Stomach (tissue), 9 donors: Measurements from ENCODE around the gene FRMD5. TPM values are rescaled to one million over a fixed set of nuclear protein-coding genes. Genes with fewer than 3 reads are reported as not detected.
"Not testable (repeated sequence)": the region's sequence is repeated elsewhere in the genome, so short reads cannot be mapped to it uniquely, and the experiment has no call there.

Experiments used
- DNase-seq, 2 donors: peaks; one replicate each; pipeline versions ENCODE4 v3.0.0 to v3.0.0-alpha.2; 2013 to 2019
- H3K27ac ChIP-seq, 5 donors: fragments of 200-600 bp in 4 of 5; sonication (generic) in 4 of 5; one replicate each; pipeline ENCODE4 v1.5.1; 2013 to 2019; ENCODE audit warnings: mild to moderate bottlenecking in 1 of 5, moderate library complexity in 1 of 5
- H3K27me3 ChIP-seq, 3 donors: fragments of 200-600 bp; sonication (generic); one replicate each; pipeline ENCODE4 v1.5.1; 2017 to 2019; ENCODE audit warnings: mixed run types in 1 of 3
- H3K36me3 ChIP-seq, 4 donors: fragments of 200-600 bp; sonication (generic); 1 replicate in 3 of 4; 2 replicates in 1 of 4; pipeline ENCODE4 v1.5.1; 2016 to 2019
- H3K4me1 ChIP-seq, 4 donors: fragments of 200-600 bp; sonication (generic); one replicate each; pipeline ENCODE4 v1.5.1; 2016 to 2019
- H3K4me3 ChIP-seq, 4 donors: fragments of 200-600 bp; sonication (generic) in 3 of 4; one replicate each; pipeline ENCODE4 v1.5.1; 2016 to 2019; ENCODE audit warnings: mild to moderate bottlenecking in 1 of 4
- H3K9me3 ChIP-seq, 4 donors: fragments of 200-600 bp; sonication (generic); one replicate each; pipeline ENCODE4 v1.5.1; 2016 to 2019
- EP300 ChIP-seq: sonication (generic); formaldehyde crosslinking; IDR thresholded peaks from one replicate; pipeline ENCODE4 v1.6.1; 2017; ENCODE audit warnings: antibody characterized with exemption
- POLR2A ChIP-seq, 4 donors: fragments of 450-650 bp; IDR thresholded peaks; one replicate each; pipeline ENCODE4 v1.6.1; 2016; ENCODE audit warnings: antibody characterized with exemption in 4 of 4, control low read depth in 2 of 4, mild to moderate bottlenecking in 1 of 4, moderate library complexity in 1 of 4
- POLR2AphosphoS5 ChIP-seq, 3 donors: sonication (generic); formaldehyde crosslinking; IDR thresholded peaks; one replicate each; pipeline ENCODE4 v1.6.1; 2016; ENCODE audit warnings: antibody characterized with exemption in 3 of 3
- WGBS, 5 donors: extraction: QIAGEN DNeasy Blood & Tissue Kit in 3 of 5; methylation state at CpG; one replicate each; pipeline versions ENCODE4 v1.1.5 to v1.1.7; 2013 to 2018; 5-methylcytosine and 5-hydroxymethylcytosine counted together
- intact Hi-C: fragments of 100-400 bp; cut with DNase I; formaldehyde crosslinking; loops from one replicate; pipeline ENCODE4 v1.15.1; 2023; ENCODE audit warnings: low total_unique reads
- polyA plus RNA-seq, 3 donors: library from polyadenylated mRNA; stranded (reverse); fragments of 200-250 nt; gene quantifications; one replicate each; pipeline ENCODE4 v1.2.3, GENCODE V29; 2013
- total RNA-seq, 5 donors: library from RNA; depleted of rRNA; stranded (reverse); fragments of >200 nt; gene quantifications; one replicate each; pipeline versions ENCODE4 v1.1.0 to v1.2.3, GENCODE V29; 2014 to 2016
- TF ChIP-seq, protein P1 (sequence below), 7 experiments: fragments of 450-650 bp in 4 of 7; fragments of 200-600 bp in 3 of 7; sonication (generic) in 3 of 7; IDR thresholded peaks; one replicate each; pipeline ENCODE4 v1.5.1; 2016 to 2019; ENCODE audit warnings: antibody characterized with exemption in 7 of 7, control low read depth in 2 of 7, mild to moderate bottlenecking in 1 of 7
- donor health status: healthy with polysubstance abuse.
- donor health status: Bipolar disorder and iron deficiency.
- donor health status: healthy.

The FRMD5 gene
- total and polyA plus RNA-seq, 8 donors, result 0.40 to 13.0 (median 2.5) TPM

DNA sequence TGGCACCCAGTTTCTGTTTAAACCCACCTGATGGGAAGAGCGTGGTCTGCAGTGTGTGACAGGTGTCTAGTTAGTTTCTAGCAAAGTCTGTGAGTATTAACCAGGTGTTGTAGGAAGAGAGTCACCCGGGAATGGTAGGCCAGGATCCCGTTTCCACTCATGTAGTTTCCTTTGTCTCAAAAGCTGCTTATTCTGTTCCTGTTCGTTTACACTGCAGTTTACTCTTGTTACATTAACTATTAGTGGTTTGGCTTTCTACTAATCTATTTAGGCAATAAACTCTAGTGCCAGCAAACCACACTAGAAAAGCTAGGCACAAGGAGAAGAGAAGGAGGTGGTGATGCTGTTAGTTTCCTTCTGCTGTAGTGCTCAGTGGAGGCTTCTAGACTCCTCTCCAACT is 335.5 kb downstream of the FRMD5 start:
- DNase-seq, result no peak
- intact Hi-C loops, result no loop called here
- peaks cover 9 to 62% (median 58%) of the 10 kb centered on the region in 4 donors for H3K36me3 ChIP-seq
- no peak for TF ChIP-seq EP300
- no peak for TF ChIP-seq POLR2A (IDR thresholded peaks at IDR 0.05)
- TF ChIP-seq, protein P1, sequence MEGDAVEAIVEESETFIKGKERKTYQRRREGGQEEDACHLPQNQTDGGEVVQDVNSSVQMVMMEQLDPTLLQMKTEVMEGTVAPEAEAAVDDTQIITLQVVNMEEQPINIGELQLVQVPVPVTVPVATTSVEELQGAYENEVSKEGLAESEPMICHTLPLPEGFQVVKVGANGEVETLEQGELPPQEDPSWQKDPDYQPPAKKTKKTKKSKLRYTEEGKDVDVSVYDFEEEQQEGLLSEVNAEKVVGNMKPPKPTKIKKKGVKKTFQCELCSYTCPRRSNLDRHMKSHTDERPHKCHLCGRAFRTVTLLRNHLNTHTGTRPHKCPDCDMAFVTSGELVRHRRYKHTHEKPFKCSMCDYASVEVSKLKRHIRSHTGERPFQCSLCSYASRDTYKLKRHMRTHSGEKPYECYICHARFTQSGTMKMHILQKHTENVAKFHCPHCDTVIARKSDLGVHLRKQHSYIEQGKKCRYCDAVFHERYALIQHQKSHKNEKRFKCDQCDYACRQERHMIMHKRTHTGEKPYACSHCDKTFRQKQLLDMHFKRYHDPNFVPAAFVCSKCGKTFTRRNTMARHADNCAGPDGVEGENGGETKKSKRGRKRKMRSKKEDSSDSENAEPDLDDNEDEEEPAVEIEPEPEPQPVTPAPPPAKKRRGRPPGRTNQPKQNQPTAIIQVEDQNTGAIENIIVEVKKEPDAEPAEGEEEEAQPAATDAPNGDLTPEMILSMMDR (IDR thresholded peaks at IDR 0.05), result no peak
- TF ChIP-seq POLR2AphosphoS5 (IDR thresholded peaks at IDR 0.05), result no peak
- no peaks in the 10 kb centered on the region for H3K27me3 ChIP-seq
- H3K4me3 ChIP-seq, result no peak overlapping the region
- no peaks in the 10 kb centered on the region for H3K9me3 ChIP-seq
- WGBS, 5 donors, result 39 to 65% (median 57%) methylated on average over 4 of the region's 4 CpGs
- H3K4me1 ChIP-seq, result no peaks in the 10 kb centered on the region
- no peak overlapping the region for H3K27ac ChIP-seq

DNA sequence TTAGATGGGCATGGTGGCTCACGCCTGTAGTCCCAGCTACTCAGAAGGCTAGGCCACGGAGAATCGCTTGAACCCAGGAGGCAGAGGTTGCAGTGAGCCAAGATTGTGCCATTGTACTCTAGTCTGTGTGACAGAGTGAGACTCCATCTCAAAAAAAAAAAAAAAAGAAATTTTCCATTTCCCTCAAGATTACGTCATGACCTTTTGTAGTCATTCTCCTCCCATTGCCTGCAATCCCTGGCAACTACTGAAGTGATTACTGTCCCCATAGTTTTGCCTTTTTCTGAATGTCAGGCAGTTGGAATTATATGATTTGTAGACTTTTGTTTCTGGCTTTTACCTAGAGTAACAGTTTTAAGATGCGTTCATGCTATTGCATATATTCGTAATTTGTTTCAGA is 340.3 kb downstream of the FRMD5 start:
- no peaks in the 10 kb centered on the region for H3K9me3 ChIP-seq
- no peaks in the 10 kb centered on the region for H3K4me1 ChIP-seq
- 90 to 96% (median 94%) methylated on average over 6 of the region's 6 CpGs for WGBS, 5 donors
- DNase-seq, result no peak
- H3K27me3 ChIP-seq, result no peaks in the 10 kb centered on the region
- peaks cover 8 to 65% (median 56%) of the 10 kb centered on the region in 4 donors for H3K36me3 ChIP-seq
- H3K4me3 ChIP-seq, result no peak overlapping the region
- intact Hi-C loops, result no loop called here
- no peak overlapping the region for H3K27ac ChIP-seq
- TF ChIP-seq EP300 (no peak), POLR2AphosphoS5 (IDR thresholded peaks at IDR 0.05) (no peak), POLR2A (IDR thresholded peaks at IDR 0.05) (no peak)
- TF ChIP-seq, protein P1 (IDR thresholded peaks at IDR 0.05), result no peak

DNA sequence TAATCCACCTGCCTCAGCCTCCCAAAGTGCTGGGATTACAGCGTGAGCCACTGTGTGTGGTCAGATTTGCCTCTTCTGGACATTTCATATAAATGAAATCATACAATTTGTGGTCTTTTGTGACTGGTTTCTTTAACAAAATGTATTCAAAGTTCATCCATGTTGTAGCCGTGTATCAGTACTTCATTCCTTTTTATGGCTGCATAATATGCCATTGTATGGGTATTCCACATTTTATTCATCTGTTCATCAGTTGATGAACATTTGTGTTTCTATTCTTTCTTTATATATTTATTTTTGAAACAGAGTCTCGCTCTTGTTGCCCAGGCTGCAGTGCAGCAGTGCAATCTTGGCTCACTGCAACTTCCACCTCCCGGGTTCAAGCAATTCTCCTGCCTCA is 342.5 kb downstream of the FRMD5 start:
- H3K4me1 ChIP-seq, result no peaks in the 10 kb centered on the region
- intact Hi-C loops, result no loop called here
- H3K27ac ChIP-seq, result no peak overlapping the region
- 97 to 100% (median 98%) methylated on average over 4 of the region's 4 CpGs for WGBS, 5 donors
- peaks cover 9 to 56% (median 38%) of the 10 kb centered on the region in 4 donors for H3K36me3 ChIP-seq
- TF ChIP-seq EP300, result no peak
- H3K9me3 ChIP-seq, result no peaks in the 10 kb centered on the region
- H3K27me3 ChIP-seq, result no peaks in the 10 kb centered on the region
- DNase-seq, result no peak
- H3K4me3 ChIP-seq, result no peak overlapping the region

DNA sequence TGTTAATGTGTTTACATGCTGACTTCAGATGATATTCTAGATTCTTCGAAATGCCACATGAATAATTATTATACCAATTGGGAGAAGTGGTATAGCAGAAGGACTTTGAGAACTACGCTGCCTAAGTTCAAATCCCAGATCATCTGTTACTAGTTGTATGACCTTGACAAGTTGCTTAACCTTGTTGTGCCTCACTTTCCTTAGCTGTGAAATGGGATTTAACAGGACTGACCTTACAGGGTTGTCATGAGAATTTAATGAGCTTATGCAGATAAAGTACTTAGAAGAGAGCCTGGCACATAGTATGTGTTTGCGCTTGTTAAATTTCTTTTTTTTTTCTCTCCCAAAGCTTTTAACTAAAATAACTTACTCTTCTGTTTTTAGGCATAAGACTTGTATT is 343.8 kb downstream of the FRMD5 start:
- TF ChIP-seq, protein P1 (IDR thresholded peaks at IDR 0.05), result no peak
- TF ChIP-seq EP300, result no peak
- no peak for TF ChIP-seq POLR2A (IDR thresholded peaks at IDR 0.05)
- TF ChIP-seq POLR2AphosphoS5 (IDR thresholded peaks at IDR 0.05), result no peak
- intact Hi-C loops, result no loop called here
- Histone ChIP-seq H3K4me3 (no peak overlapping the region), H3K27ac (no peak overlapping the region), H3K36me3 (peaks cover 15 to 66% (median 40%) of the 10 kb centered on the region in 4 donors), H3K9me3 (no peaks in the 10 kb centered on the region), H3K4me1 (no peaks in the 10 kb centered on the region), H3K27me3 (no peaks in the 10 kb centered on the region)
- WGBS, 5 donors, result 96 to 99% (median 96%) methylated on average over 3 of the region's 3 CpGs
- no peak for DNase-seq

DNA sequence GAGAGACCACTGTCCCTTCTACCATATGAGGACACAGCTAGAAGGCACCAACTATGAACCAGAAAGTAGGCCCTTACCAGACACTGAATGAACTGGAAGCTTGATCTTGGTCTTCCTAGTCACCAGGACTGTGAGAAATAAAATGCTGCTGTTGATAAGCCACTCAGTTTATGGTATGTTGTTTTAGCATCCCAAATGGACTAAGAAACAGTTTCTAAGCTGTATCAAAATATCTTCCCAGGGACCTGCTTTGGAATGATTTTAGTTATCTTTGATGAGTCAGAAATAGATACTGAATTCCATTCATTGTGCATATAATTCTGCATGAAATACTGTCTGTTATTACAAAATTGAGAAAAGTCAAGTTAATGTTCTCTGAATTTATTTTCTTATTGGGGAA is 349.6 kb downstream of the FRMD5 start:
- no peaks in the 10 kb centered on the region for H3K27me3 ChIP-seq
- peaks cover 6 to 72% (median 50%) of the 10 kb centered on the region in 4 donors for H3K36me3 ChIP-seq
- H3K27ac ChIP-seq, result no peak overlapping the region
- no peak overlapping the region for H3K4me3 ChIP-seq
- no peaks in the 10 kb centered on the region for H3K4me1 ChIP-seq
- TF ChIP-seq POLR2AphosphoS5 (IDR thresholded peaks at IDR 0.05), result no peak
- TF ChIP-seq, protein P1 (IDR thresholded peaks at IDR 0.05), result no peak
- no peak for TF ChIP-seq POLR2A (IDR thresholded peaks at IDR 0.05)
- TF ChIP-seq EP300, result no peak
- H3K9me3 ChIP-seq, result no peaks in the 10 kb centered on the region
- DNase-seq, result no peak
- intact Hi-C loops, result no loop called here

DNA sequence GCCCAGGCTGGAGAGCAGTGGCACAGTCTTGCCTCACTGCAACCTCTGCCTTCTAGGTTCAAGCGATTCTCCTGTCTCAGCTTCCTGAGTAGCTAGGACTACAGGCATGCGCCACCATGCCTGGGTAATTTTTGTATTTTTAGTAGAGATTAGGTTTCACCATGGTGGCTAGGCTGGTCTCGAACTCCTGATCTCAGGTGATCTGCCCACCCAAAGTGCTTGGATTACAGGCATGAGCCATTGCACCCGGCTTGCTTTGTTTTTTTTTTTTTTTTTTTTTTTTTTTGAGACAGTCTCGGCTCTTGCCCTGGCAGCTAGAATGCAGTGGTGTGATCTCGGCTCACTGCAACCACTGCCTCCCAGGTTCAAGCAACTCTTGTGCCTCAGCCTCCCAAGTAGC is 362.6 kb downstream of the FRMD5 start:
- H3K27ac ChIP-seq, H3K9me3 ChIP-seq, H3K27me3 ChIP-seq, intact Hi-C loops, DNase-seq, H3K4me3 ChIP-seq: not testable (repeated sequence)
- Histone ChIP-seq H3K4me1 (peaks cover 0 to 15% (median 4%) of the 10 kb centered on the region in 4 donors), H3K36me3 (peaks cover 0 to 26% (median 25%) of the 10 kb centered on the region in 4 donors)
- WGBS, 5 donors, result 82 to 95% (median 92%) methylated on average over 6 of the region's 6 CpGs

DNA sequence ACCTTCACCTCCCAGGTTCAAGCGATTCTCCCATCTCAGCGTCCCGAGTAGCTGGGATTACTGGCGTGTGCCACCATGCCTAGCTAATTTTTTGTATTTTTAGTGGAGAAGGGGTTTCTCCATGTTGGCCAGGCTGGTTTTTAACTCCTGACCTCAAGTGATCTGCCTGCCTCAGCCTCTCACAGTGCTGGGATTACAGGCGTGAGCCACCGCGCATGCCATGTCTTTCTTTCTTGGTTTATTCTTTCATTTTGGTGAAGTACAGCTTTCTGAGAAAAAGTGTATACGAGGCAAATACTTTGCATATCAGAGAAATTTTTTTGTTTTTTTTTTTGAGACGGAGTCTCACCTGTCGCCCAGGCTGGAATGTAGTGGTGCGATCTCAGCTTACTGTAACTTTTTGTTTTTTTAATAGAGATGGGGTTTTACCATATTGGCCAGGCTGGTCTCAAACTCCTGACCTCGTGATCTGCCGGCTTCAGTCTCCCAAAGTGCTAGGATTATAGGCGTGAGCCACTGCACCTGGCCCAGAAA is 363.5 kb downstream of the FRMD5 start:
- intact Hi-C loops, H3K9me3 ChIP-seq, H3K27ac ChIP-seq, H3K27me3 ChIP-seq, DNase-seq, H3K4me3 ChIP-seq: not testable (repeated sequence)
- Histone ChIP-seq H3K4me1 (peaks cover 0 to 24% (median 12%) of the 10 kb centered on the region in 4 donors), H3K36me3 (peaks cover 0 to 21% (median 19%) of the 10 kb centered on the region in 4 donors)
- 92 to 95% (median 93%) methylated on average over 14 of the region's 14 CpGs for WGBS, 5 donors
